ENCODE data around the gene HDAC4.

The HDAC4 gene

GRCh38 chr2:239307921-239308613 is 92.8 kb downstream of the HDAC4 start:
- DNase-seq (ENCODE audit: low spot score) = no peak

- DNase-seq (ENCODE audit: low spot score) = no peak
Observed at GRCh38 chr2:239307221-239307569, 93.6 kb downstream of the HDAC4 start.

GRCh38 chr2:239306274-239307220 is 94.3 kb downstream of the HDAC4 start:
- DNase-seq (ENCODE audit: low spot score) = no peak

GRCh38 chr2:239305771-239306170 is 95.0 kb downstream of the HDAC4 start:
- DNase-seq (ENCODE audit: low spot score) = no peak

- DNase-seq (ENCODE audit: low spot score) = no peak
Observed at GRCh38 chr2:239305222-239305575, 95.6 kb downstream of the HDAC4 start.

- no peak for DNase-seq (ENCODE audit: low spot score)
Observed at GRCh38 chr2:239304533-239305221, 96.1 kb downstream of the HDAC4 start.

GRCh38 chr2:239303711-239304532 is 96.9 kb downstream of the HDAC4 start:
- no peak for DNase-seq (ENCODE audit: low spot score)

GRCh38 chr2:239302808-239303557 is 97.8 kb downstream of the HDAC4 start:
- no peak for DNase-seq (ENCODE audit: low spot score)

- DNase-seq (ENCODE audit: low spot score) = no peak
Observed at GRCh38 chr2:239302083-239302807, 98.6 kb downstream of the HDAC4 start.

GRCh38 chr2:239300871-239301735 is 99.7 kb downstream of the HDAC4 start:
- no peak for DNase-seq (ENCODE audit: low spot score)

GRCh38 chr2:239300242-239300641 is 100.6 kb downstream of the HDAC4 start:
- no peak for DNase-seq (ENCODE audit: low spot score)

GRCh38 chr2:239299218-239299939 is 101.4 kb downstream of the HDAC4 start:
- DNase-seq (ENCODE audit: low spot score) = peak; percentile 59

- DNase-seq (ENCODE audit: low spot score) = peak; percentile 44
Observed at GRCh38 chr2:239298116-239298804, 102.6 kb downstream of the HDAC4 start.

GRCh38 chr2:239297142-239298004 is 103.4 kb downstream of the HDAC4 start:
- DNase-seq (ENCODE audit: low spot score) = no peak

GRCh38 chr2:239296020-239296932 is 104.5 kb downstream of the HDAC4 start:
- peak; percentile 38 for DNase-seq (ENCODE audit: low spot score)

GRCh38 chr2:239295377-239296019 is 105.3 kb downstream of the HDAC4 start:
- DNase-seq (ENCODE audit: low spot score) = no peak
